Measurements from ENCODE around the gene MGST1.

MGST1 gene, protein sequence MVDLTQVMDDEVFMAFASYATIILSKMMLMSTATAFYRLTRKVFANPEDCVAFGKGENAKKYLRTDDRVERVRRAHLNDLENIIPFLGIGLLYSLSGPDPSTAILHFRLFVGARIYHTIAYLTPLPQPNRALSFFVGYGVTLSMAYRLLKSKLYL

DNA sequence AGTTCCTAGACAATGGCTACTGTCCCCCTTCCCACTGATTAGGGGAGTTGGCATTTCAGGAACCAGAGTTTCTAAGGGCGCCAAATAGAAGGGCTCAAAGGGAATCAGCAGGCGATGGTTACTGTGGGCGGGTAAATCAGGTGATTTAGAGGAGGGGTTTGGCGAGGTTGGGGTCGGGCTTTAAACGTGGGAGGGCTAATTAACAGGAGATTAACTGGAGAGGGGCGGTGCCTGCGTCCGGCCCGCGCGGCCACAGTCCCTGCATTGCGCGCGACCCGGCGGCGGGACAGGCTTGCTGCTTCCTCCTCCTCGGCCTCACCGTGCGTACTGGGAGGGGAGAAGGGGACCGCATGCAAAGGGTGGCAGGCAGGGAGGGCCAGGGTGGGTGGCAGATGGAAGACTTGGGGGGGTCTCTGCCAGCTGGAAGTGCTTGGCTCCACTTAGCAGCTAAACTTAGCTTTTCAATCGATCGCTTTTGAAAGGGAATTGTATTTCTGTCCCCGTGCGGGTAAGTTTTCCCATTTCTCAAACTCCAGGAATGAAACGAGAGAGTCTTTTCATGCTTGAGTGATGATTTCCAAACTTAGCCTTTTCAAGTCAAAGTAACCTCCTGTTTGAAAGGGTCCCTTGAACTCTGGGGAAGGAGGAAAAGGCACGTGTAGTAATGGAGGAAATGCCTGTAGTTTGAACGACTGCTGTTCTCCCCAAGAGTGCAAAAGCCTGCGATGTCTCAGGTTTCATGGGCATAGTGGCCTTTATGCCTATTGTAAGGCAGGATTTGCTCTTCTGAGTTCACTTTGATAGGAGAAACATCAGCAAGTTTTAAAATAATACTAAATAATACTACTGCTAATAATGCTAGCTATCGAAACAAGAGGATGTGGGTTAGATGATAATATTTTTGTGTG lies at the start of gene MGST1:
Gene MGST1, plus strand, starts transcription at position 255 of the 908 bp plus-strand sequence. CDS start 6,608 bp downstream, outside the sequence.
- TF ChIP-seq CTCF (conservative IDR thresholded peaks at IDR 0.05; ENCODE audit: low read depth, low read length) = no peak
- peak; percentile 66 for DNase-seq (ENCODE audit: low read depth)
- H3K4me3 ChIP-seq (ENCODE audit: low read depth, low read length) = peak within 1 kb of the TSS; percentile 77

DNA sequence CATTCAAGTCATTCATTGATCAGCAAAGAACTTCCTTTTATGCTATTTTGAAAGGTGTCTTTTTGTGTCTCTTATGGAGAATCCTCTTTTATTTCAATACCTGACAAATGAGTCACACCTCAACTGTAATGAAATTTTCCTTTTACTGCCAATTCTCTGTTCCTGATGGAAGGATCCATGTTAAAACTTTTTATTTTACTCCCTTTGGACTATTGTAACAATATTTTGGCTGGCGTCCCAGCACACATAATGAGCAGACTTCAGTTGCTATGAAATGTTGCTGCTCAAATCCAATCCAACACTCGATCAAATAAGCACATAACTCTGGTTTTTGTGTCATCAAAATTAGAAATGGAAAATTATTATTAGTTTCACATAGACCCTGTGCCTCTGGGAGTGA lies 48.0 kb upstream of the MGST1 start:
- peak; percentile 1 for DNase-seq (ENCODE audit: low read depth)
- H3K4me3 ChIP-seq (ENCODE audit: low read depth, low read length) = no peak overlapping the region
- TF ChIP-seq CTCF (conservative IDR thresholded peaks at IDR 0.05; ENCODE audit: low read depth, low read length) = no peak

- no peak for TF ChIP-seq CTCF (conservative IDR thresholded peaks at IDR 0.05; ENCODE audit: low read depth, low read length)
- H3K4me3 ChIP-seq (ENCODE audit: low read depth, low read length) = no peak overlapping the region
- peak; percentile 13 for DNase-seq (ENCODE audit: low read depth)
Observed at GRCh38 chr12:16300122-16300521, 47.3 kb upstream of the MGST1 start.

DNA sequence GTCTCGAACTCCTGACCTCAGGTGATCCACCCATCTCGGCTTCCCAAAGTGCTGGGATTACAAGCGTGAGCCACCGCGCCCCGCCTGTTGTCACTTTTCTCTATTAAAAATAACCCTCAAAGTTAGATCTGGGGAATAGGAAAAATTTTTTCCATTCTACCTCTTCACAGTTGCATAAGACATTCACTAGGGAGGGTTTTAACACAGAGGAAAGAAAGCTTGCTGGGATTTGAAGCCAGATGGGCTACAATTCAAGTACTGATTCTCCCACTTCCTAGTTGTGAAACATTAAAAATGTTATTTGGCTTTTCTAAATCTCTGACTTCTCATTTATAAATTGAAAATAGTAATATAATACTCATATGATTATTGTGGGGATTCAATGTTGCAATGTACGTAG lies 46.7 kb upstream of the MGST1 start:
- TF ChIP-seq CTCF (conservative IDR thresholded peaks at IDR 0.05; ENCODE audit: low read depth, low read length) = no peak
- DNase-seq (ENCODE audit: low read depth) = no peak

GRCh38 chr12:16303939-16304338 lies 43.5 kb upstream of the MGST1 start:
- DNase-seq (ENCODE audit: low read depth) = no peak
- H3K4me3 ChIP-seq (ENCODE audit: low read depth, low read length) = no peak overlapping the region
- TF ChIP-seq CTCF (conservative IDR thresholded peaks at IDR 0.05; ENCODE audit: low read depth, low read length) = no peak

More for the DNA sequence above, 46.7 kb upstream of the MGST1 start:
- H3K4me3 ChIP-seq (ENCODE audit: low read depth, low read length) = no peak overlapping the region

DNA sequence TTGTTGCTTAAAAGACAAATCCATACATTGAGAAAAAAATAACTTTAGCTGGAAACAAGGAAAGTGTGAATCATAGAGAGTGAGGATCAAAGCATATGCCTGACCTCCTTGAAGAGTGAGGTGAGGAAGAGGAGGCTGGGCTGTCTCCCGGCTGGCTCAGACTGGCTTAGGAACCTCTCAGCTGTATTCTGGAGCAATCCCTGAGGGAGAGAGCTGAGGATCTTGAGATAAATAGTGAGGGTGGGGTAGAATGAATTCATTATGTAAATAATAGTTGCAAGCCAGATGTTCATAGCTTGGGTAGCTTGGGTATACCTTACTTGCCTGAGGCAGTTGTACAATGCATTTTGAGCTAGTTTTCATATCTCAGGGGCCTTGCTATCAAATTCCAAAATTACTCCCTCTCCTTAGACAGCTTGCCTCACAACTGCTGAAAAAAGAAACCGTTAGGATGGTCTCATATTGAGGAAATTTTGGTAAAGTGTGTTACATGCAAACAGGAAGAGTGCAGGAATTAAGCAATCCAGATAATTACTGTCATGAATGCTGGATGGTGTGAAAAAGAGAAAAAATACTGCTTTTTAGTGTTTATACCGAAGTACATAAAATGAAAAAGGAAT lies 39.5 kb upstream of the MGST1 start:
- no peak for TF ChIP-seq CTCF (conservative IDR thresholded peaks at IDR 0.05; ENCODE audit: low read depth, low read length)
- no peak for DNase-seq (ENCODE audit: low read depth)
- no peak overlapping the region for H3K4me3 ChIP-seq (ENCODE audit: low read depth, low read length)
